ENCODE data around the gene NCF4.

GRCh38 chr22:36925388-36926290, 64.8 kb downstream of the NCF4 start:
- no peak; the same call in 1 of the 2 replicates for TF ChIP-seq POLR2AphosphoS5 (IDR thresholded peaks at IDR 0.05; ENCODE audit: low read depth, low read length)
- no peak for TF ChIP-seq POLR2A (IDR thresholded peaks at IDR 0.05; ENCODE audit: low read depth, low read length)
- TF ChIP-seq TAF1 (IDR thresholded peaks at IDR 0.05; ENCODE audit: borderline replicate concordance, low read depth, low read length): no peak
